ENCODE measurements around the gene PFAS. TPM values are rescaled to one million over a fixed set of nuclear protein-coding genes. Genes with fewer than 3 reads are reported as not detected.

Gene PFAS
- total RNA-seq, 1 experiment from 2014 or later = 66.8 TPM

- no peak for TF ChIP-seq CTCF (IDR thresholded peaks at IDR 0.05; ENCODE audit: unreplicated experiment)
- intact Hi-C loops (cut with micrococcal nuclease; ENCODE audit: unreplicated experiment) = loop anchor here (2.0 to 10.0 kb wide), 2 partner anchors 75 to 175 kb away; partner anchors contain the start of gene HES7
- BruUV-seq (replicated peaks) = no TSS peak
- H3K9me3 Mint-ChIP-seq (ENCODE audit: low read depth, unreplicated experiment) = no peaks in the 10 kb centered on the region
- DNase-seq = no peak
- H3K4me3 Mint-ChIP-seq (ENCODE audit: low read depth, unreplicated experiment) = no peak overlapping the region
- no peak overlapping the region for H3K27ac Mint-ChIP-seq (ENCODE audit: unreplicated experiment)
- no peaks in the 10 kb centered on the region for H3K27me3 Mint-ChIP-seq (ENCODE audit: unreplicated experiment)
- H3K36me3 Mint-ChIP-seq (ENCODE audit: insufficient read depth, unreplicated experiment) = peaks cover 13% of the 10 kb centered on the region
- H3K4me1 Mint-ChIP-seq (ENCODE audit: low read depth, unreplicated experiment) = peaks cover 9% of the 10 kb centered on the region
- CTCF ChIA-PET = interaction anchor here (0.5 to 1.2 kb wide), 3 partner anchors 53 to 256 kb away, joined by 3 to 4 read pairs (median 4); partner anchors contain the start of gene CTC1
Measured at GRCh38 chr17:8300226-8300625, 51.1 kb downstream of the PFAS start.

DNA sequence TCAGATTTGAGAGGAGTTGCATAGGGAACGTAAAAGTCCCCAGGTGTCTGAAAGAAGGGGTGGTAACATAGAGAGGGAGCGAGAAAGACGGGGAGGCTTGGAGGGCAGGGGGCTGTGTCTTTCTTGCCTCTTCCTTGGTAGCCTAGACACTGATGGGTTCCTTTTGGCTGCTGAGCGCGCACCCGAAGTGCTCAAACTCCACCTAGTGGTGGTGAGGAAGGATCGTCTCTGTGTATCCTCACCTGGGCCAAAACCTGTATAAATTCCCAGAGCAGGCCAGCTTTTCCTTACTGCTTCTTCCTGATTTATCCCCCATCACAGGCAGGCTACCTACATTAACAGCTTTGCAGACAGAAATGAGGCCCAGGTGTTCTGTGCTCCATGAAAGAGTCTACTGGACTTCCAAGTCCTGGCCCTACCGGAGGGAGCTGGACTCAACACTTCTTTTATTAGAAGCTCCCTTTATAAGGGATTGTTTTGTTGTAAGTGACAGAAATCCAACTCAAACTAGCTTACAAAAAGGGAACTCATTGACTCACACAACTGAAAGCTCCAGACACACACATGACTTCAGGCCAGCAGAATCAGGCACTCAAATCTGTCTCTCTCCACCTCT is 51.6 kb downstream of the PFAS start:
- H3K27ac Mint-ChIP-seq (ENCODE audit: unreplicated experiment) = no peak overlapping the region
- no TSS peak for BruUV-seq (replicated peaks)

DNA sequence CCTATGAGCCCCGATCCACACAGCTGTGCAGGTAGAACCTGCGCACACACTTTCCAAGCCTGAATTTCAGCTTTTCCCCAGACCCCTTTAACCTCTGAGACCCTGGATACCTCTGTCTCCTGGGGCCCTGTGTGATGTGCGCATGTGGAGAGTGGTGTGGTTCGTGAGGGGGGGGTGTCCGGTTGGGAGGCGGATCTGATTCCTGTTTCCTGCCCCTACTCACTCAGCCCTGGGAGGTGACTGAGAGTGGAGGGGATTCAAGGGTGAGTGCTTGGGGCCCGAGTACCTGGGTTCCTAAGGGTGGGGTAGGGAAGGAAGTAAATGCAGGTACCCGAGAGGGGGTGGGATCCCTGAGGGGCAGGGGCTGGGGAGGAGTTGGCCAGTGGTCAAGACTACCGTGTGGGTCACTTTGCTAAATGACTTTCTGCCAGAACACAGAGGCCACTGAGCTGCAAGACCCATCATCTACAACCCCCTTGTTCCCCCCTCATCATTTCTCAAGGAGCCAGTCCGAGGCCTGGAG is 61.6 kb downstream of the PFAS start:
- DNase-seq = no peak
- H3K27me3 Mint-ChIP-seq (ENCODE audit: unreplicated experiment) = peaks cover 63% of the 10 kb centered on the region
- no peak overlapping the region for H3K27ac Mint-ChIP-seq (ENCODE audit: unreplicated experiment)
- BruUV-seq (replicated peaks) = no TSS peak
- no peak for TF ChIP-seq CTCF (IDR thresholded peaks at IDR 0.05; ENCODE audit: unreplicated experiment)
- CTCF ChIA-PET = interaction anchor here (0.8 kb wide), 1 partner anchor 66 kb away, joined by 3 read pairs; the partner anchor contains the start of gene KRABD2
- H3K4me1 Mint-ChIP-seq (ENCODE audit: low read depth, unreplicated experiment) = peaks cover 8% of the 10 kb centered on the region
- intact Hi-C loops (cut with micrococcal nuclease; ENCODE audit: unreplicated experiment) = no loop called here
- no peaks in the 10 kb centered on the region for H3K36me3 Mint-ChIP-seq (ENCODE audit: insufficient read depth, unreplicated experiment)
- H3K9me3 Mint-ChIP-seq (ENCODE audit: low read depth, unreplicated experiment) = no peaks in the 10 kb centered on the region
- no peak overlapping the region for H3K4me3 Mint-ChIP-seq (ENCODE audit: low read depth, unreplicated experiment)

More for the DNA sequence above, 51.6 kb downstream of the PFAS start:
- CTCF ChIA-PET = interaction anchor here (0.5 to 1.2 kb wide), 5 partner anchors 53 to 257 kb away, joined by 3 to 5 read pairs (median 4); partner anchors contain the start of gene CTC1
- DNase-seq = peak; percentile 41
- Mint-ChIP-seq H3K27me3 (ENCODE audit: unreplicated experiment) (no peaks in the 10 kb centered on the region), H3K4me1 (ENCODE audit: low read depth, unreplicated experiment) (peaks cover 9% of the 10 kb centered on the region), H3K4me3 (ENCODE audit: low read depth, unreplicated experiment) (no peak overlapping the region), H3K36me3 (ENCODE audit: insufficient read depth, unreplicated experiment) (peaks cover 8% of the 10 kb centered on the region), H3K9me3 (ENCODE audit: low read depth, unreplicated experiment) (no peaks in the 10 kb centered on the region)
- intact Hi-C loops (cut with micrococcal nuclease; ENCODE audit: unreplicated experiment) = loop anchor here (2.0 to 10.0 kb wide), 2 partner anchors 76 to 176 kb away; partner anchors contain the start of gene HES7
- TF ChIP-seq CTCF (IDR thresholded peaks at IDR 0.05; ENCODE audit: unreplicated experiment) = peak; percentile 79

- DNase-seq = no peak
- CTCF ChIA-PET = interaction anchor here (0.8 kb wide), 1 partner anchor 65 kb away, joined by 3 read pairs; the partner anchor contains the start of gene KRABD2
- Mint-ChIP-seq H3K27me3 (ENCODE audit: unreplicated experiment) (peaks cover 69% of the 10 kb centered on the region), H3K4me3 (ENCODE audit: low read depth, unreplicated experiment) (no peak overlapping the region), H3K4me1 (ENCODE audit: low read depth, unreplicated experiment) (peaks cover 12% of the 10 kb centered on the region), H3K27ac (ENCODE audit: unreplicated experiment) (no peak overlapping the region), H3K36me3 (ENCODE audit: insufficient read depth, unreplicated experiment) (no peaks in the 10 kb centered on the region), H3K9me3 (ENCODE audit: low read depth, unreplicated experiment) (no peaks in the 10 kb centered on the region)
- no TSS peak for BruUV-seq (replicated peaks)
- no peak for TF ChIP-seq CTCF (IDR thresholded peaks at IDR 0.05; ENCODE audit: unreplicated experiment)
- intact Hi-C loops (cut with micrococcal nuclease; ENCODE audit: unreplicated experiment) = no loop called here
Measured at GRCh38 chr17:8311131-8311790, 62.2 kb downstream of the PFAS start.

All from Calu3 (cell line).